ENCODE results near the gene SNRPA1.

The SNRPA1 gene

DNA sequence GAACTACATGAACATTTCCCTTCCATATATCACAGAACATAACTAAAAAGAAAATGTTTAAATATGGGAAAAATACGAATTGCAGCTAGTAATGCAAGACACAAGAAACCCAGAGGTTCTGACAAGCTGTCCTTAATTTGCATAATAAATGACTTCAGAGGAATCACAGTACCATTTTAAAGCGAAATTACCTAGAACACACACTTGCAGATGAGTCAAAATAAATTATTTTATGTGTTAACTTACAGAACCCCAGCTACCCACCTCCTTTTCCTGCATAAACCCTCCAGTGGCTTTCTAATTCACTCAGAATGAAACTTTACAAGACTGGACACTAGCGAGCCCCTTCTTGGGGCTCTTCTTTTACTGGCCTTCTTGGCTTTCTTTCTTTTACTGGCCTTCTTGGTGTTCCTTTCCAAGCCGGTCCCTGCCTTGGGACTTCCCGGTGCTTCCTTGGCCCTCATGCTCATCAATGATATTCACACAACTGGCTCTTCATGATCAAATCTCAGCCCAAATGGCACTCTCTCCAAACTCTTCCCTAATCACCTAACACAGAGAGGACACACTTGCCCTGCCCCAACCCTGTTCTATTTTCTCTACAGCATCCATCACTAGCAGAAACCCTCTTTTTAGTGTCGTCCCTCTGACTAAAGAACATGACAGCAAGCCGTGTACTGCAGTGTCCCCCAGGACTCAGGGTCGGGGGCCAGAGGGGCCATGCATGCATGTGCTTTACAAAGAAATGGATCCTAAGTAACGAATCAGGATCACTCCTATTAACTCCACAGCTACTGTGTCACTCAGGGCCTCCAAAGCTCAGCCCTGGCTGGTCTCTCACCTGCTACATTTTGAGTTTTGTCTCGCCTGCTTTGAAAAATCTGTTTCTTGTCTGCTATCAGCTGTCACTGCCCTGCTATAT lies 48.0 kb downstream of the SNRPA1 start:
- no peak overlapping the region for H3K4me3 ChIP-seq (ENCODE audit: low read depth, low read length)
- no peak for DNase-seq (ENCODE audit: low read depth)

DNA sequence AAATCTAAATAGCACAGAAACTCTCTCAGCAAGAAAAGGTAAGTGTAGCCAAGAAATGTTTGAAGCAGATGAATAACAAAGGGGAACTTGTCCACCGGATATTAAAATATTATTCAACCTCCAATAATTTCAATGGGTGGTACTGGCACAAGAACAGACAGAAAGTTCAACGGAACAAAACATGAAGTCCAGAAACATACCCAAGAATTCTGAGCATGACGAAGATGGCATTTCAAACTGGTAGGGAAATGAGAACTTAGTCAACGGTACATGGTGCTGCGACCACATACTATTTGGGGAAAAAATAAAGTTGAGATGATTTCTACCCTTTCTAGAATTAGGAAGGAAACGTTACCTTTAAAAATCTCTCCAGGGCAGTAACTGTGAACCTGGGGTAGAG lies 48.7 kb downstream of the SNRPA1 start:
- DNase-seq (ENCODE audit: low read depth) = no peak
- H3K4me3 ChIP-seq (ENCODE audit: low read depth, low read length) = no peak overlapping the region

DNA sequence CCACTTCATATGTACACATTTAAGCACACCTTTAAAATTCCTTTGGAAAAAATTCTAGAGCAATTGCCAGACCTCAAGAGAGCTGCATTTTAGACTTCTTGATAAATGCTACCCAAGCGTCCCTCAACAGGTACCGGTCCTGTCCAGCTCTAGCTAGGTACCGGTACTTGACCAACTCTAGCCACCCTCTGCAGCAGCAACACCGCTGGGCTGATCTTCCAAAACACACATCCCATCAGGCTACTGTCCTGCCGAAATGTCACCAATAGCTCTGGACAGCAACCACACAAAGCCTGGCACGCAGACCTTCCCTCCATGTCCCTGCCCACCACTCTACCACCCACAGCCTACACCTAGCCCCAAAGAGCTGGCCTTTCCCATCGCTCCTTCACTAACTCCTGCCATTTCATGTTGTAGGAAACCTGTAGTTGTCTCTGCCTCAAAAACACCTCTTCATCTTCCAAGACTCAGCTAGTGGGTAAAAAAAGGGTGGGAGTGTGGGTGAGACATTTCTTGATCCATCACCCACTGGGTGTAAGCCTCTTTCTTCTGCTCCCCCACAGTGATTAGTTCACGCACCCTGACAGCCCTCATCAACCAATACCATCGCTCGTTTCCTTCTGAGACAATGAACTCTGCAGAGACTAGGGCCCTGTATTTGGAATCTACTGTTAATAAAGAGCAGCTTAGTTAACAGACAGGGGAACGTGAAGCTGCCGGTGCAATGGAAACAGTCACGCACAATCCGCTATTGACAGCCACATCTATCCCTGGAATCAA lies 50.0 kb downstream of the SNRPA1 start:
- DNase-seq (ENCODE audit: low read depth) = no peak
- no peak overlapping the region for H3K4me3 ChIP-seq (ENCODE audit: low read depth, low read length)

DNA sequence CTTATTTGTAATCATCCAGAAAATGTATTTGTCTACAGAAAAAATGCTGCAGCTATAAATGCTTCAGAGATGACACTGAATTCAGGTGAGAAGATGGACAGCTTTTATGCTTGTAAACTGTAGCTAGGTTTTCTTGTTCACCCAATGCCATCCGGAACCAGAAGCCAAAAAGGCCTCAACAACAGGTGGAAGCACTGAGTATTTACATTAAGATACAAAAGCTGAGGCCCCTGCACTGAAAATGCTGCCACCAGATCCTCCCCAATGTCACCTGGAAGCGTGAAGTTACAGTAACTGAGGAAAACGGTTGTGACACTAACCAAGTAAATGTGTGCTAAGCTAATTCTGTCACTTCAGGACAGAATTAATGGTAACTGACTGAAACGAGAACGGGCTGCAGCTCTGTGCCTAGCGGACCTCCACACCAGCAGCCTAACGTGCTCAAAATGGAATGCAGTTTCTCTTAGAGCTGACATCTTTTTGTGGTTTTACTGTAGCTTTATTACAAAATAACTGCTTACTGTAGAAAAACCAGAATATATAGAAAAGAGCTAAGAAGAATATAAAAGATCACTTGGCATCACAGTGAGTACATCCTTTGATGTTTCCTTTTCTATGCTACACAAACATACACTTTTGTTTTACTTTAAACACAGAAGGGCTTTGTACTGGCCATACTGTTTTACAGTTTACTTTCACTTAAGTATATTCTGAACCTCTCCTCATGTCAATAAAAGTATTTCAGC lies 50.8 kb downstream of the SNRPA1 start:
- DNase-seq (ENCODE audit: low read depth) = no peak
- no peak overlapping the region for H3K4me3 ChIP-seq (ENCODE audit: low read depth, low read length)

DNA sequence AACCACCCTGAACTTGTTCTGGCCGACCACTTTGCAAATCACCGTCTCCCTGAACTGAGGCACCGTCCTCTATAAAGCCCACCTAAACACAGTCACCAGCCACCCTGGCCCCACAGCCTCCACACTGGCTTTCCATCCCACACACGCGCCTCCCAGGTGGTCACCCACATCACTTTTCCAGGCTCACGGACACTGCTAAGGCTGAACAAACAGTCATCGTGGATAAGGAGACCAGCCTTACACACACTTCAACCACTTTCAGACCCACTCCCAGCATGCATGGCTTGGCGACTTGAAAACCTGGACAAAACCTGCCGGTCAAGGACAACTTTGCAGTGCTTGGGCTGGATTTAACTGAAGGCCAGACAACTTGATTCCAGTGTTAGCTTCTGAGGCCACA lies 51.6 kb downstream of the SNRPA1 start:
- DNase-seq (ENCODE audit: low read depth) = no peak
- H3K4me3 ChIP-seq (ENCODE audit: low read depth, low read length) = no peak overlapping the region

DNA sequence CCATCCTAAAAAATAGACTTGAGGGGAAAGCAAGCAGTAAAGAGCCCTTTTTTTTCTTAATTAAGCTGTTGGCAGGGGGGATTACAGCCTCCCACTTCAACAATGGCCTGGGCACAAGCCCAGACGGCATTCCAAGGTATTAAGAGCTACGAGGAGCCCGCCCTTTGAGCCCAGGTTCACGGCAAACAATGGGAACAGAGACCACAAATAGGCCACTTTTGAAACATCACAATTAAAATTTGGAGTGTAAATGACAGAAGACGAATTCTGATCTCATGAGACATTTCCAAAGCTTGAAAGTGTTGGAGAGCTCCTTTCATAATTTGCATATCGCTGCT lies 52.1 kb downstream of the SNRPA1 start:
- no peak for DNase-seq (ENCODE audit: low read depth)
- no peak overlapping the region for H3K4me3 ChIP-seq (ENCODE audit: low read depth, low read length)

DNA sequence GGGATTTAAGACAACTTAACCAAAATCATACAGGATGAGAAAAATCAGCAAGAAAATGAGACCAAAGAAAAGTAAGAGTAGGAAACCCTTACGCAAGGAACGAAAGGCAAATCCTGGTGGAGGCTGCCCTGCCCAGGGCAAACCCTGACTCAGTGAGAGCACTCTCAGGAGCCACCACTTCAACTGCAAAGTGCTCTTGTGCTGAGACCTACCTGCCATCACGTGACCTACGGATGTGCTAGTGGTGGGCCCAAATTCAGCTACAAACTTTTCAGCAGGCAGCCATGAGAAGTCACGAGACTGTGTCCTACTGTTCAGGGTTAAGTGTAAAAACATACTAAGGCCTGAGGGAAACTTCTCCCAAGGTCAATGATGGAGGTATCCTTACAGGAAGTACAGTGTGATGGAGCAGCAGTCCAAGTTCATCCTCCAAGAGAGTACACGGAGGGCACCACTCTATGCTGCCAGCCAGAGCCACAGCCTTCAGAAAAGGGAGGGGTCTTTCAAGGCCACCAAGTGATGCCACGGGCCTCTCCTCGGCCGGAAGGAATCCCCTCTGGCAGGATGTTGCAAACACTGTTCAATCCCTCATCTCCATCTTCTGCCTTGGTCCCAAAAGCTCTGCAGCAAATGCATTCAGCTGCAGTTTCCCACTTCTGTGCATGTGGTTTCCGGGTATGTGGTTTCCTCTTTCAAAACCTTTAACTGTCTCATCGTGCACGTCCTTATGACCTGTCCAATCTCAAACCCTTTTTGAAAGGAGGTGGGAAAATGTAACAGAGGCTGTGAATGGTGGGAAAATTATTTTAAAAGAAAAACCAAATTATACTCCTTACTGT lies 52.7 kb downstream of the SNRPA1 start:
- H3K4me3 ChIP-seq (ENCODE audit: low read depth, low read length) = no peak overlapping the region
- DNase-seq (ENCODE audit: low read depth) = no peak

DNA sequence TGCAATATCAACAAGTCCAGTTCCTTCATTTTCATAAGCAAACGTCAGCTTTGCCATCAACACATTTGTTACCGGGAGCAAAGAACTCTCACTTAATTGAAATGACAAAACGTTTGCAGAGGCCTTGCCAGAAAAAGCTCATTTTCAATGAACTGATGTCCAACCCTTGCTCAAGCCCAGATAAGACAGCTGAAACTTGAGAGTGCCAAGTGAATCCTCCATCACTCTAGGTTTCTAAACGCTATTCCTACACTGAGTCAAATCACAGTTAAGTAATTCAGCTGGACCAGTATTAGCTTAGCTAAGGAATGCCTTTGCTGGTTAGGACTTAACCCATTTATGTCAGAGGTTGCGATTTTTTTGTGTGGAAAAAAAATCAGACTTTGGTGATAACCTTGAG lies 54.7 kb downstream of the SNRPA1 start:
- no peak overlapping the region for H3K4me3 ChIP-seq (ENCODE audit: low read depth, low read length)
- peak; percentile 35 for DNase-seq (ENCODE audit: low read depth)

DNA sequence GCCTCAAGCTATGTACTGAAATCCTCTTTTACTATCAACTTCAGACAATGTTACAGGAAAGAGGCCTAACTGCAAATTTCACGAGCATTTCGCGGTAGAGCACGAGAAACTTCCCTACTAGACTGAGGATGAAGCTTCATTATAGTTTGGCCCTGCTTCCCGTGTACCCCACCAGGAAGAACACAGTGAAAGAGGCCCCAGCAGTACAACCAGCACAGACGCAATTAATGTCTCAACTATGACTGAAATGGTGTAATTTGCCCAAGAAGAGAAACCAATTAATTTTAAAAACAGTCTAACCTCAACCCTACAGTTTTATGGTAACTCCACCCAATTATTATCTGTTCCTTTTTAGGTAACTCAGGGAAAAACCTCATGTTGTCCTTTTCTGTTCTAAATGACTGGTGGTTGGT lies 55.3 kb downstream of the SNRPA1 start:
- H3K4me3 ChIP-seq (ENCODE audit: low read depth, low read length) = no peak overlapping the region
- DNase-seq (ENCODE audit: low read depth) = no peak

DNA sequence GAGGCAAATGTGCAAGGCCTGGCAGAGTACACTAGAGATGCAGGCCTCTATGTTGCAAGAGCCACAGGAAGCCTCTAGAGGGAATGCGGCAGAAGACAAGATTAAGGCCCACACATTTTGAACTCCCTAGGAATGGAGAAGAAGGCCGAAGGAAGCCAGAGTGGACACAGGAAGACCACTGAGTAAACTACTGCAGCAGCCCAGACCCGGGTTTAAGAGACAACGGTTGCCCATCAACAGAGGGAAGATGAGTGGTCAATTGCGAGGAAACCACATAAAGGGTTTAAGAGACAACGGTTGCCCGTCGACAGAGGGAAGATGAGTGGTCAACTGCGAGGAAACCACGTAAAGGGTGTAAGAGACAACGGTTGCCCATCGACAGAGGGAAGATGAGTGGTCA lies 57.8 kb downstream of the SNRPA1 start:
- no peak for DNase-seq (ENCODE audit: low read depth)
- H3K4me3 ChIP-seq (ENCODE audit: low read depth, low read length) = no peak overlapping the region

DNA sequence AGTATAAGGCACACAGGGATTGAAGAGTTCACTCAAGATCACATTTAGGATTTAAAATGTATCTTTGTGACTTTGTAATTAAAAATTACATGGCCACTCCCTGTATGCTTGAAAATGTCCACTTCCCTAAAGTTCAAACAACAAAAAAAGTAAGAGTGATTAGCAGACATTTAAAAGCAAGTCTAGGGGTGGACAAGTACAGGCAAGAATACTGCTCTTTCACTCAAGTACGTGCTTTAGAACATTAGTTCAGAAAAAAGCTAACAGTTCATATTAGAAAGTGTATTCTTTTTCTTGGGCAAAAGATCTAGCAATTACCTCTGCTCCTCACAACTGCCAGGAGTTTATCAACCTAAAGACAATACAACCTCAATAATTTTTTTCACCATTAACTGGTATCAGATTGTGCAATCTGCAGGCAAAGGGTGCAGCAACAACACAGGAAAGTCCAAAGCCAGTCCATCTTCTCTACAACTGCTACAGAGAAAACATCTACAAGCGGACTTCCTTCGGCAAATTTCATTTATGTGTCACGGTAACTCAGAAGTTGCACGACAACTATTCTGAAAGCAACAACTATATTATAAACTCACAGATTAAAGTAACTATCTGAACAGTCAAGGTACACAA lies 61.3 kb downstream of the SNRPA1 start:
- H3K4me3 ChIP-seq (ENCODE audit: low read depth, low read length) = no peak overlapping the region
- DNase-seq (ENCODE audit: low read depth) = no peak

DNA sequence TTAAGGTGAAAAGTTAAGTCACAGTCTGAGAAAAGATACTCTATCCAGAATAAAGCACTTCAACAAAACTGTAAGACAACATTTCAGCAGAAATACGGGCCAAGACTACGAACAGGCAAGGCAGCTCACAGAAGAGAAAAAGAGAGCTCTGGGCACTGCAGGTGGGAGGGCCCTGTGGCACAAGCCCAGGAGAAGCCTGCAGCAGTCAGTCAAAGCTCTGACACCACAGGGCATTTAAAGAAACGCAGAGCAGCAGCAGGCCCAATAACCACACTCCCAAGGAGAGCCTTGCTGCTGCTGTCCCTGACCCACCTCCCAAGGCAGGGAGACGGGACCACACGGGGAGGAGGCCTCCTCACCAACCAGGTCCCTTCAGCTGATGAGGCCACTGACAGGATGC lies 62.4 kb downstream of the SNRPA1 start:
- no peak for DNase-seq (ENCODE audit: low read depth)
- H3K4me3 ChIP-seq (ENCODE audit: low read depth, low read length) = no peak overlapping the region
